IPS-NIHi7 (cell line): Measurements from ENCODE around the gene PRXL2B.

Source experiments
- DNase-seq: peaks from one replicate; pipeline ENCODE4 v3.0.0; 2012; ENCODE audit warnings: mixed read lengths; ENCODE audit errors: extremely low spot score

The PRXL2B gene

GRCh38 chr1:2597441-2598328, 11.1 kb downstream of the PRXL2B start:
- no peak for DNase-seq

- no peak for DNase-seq
Observed at GRCh38 chr1:2598329-2598931, 11.9 kb downstream of the PRXL2B start.

- DNase-seq: no peak
Observed at GRCh38 chr1:2601721-2602303, 15.2 kb downstream of the PRXL2B start.

GRCh38 chr1:2602311-2602835, 15.8 kb downstream of the PRXL2B start:
- DNase-seq: no peak

- no peak for DNase-seq
Observed at GRCh38 chr1:2602866-2603520, 16.4 kb downstream of the PRXL2B start.

- no peak for DNase-seq
Observed at GRCh38 chr1:2603521-2604155, 17.1 kb downstream of the PRXL2B start.

- no peak for DNase-seq
Observed at GRCh38 chr1:2604156-2604843, 17.7 kb downstream of the PRXL2B start.

GRCh38 chr1:2604844-2605508, 18.4 kb downstream of the PRXL2B start:
- DNase-seq: no peak

GRCh38 chr1:2605509-2606395, 19.2 kb downstream of the PRXL2B start:
- DNase-seq: no peak

- DNase-seq: no peak
Observed at GRCh38 chr1:2606396-2606880, 19.9 kb downstream of the PRXL2B start.

- DNase-seq: no peak
Observed at GRCh38 chr1:2606881-2607621, 20.5 kb downstream of the PRXL2B start.

DNA sequence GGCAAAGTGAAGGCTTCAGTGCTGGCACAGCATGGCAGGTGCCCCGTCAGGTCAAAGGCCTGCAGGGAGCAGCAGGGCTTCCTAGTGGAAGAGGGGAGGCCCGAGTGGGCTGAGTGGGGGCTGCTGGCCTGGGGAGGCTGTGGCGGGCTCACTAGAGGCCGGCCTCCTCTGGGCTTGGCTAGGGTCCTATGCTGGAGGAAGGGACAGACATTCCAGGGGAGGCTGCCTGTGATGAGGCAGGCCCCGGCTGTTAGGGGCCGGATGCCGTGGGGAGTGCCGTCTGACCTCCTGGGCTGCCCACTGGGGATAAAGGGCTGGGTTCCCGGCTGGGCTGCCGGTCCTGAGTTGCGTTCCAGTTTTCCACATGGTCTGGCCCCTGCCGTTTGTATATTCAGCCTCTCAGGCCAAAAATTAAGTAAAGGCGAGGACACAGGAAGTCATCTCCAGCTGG, 21.1 kb downstream of the PRXL2B start:
- DNase-seq: no peak

GRCh38 chr1:2609319-2610035, 22.9 kb downstream of the PRXL2B start:
- no peak for DNase-seq

GRCh38 chr1:2610036-2610959, 23.7 kb downstream of the PRXL2B start:
- no peak for DNase-seq

DNA sequence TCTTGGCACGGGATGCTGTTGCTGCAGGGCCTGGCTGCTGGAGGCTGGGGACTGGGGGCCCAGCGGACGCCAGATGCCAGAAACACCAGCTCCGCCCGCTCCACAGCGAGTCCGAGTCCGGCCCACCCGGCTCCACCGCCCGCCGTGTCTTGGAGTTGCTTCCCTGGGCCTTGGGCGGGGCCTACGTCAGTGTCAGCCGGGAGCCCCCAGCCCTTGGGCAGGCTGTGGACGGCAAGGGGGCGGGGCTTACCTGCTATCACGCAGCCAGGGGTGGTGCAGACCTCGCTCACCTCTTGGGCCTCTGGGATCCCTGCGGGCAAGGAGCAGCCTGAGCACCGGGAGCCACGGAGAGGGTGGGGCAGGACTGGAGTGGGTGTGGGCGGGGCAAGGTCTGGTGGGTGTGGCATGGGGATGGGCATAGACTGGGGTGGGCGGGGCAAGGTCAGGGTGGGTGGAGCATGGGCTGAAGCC, 24.5 kb downstream of the PRXL2B start:
- DNase-seq: peak; percentile 89

DNA sequence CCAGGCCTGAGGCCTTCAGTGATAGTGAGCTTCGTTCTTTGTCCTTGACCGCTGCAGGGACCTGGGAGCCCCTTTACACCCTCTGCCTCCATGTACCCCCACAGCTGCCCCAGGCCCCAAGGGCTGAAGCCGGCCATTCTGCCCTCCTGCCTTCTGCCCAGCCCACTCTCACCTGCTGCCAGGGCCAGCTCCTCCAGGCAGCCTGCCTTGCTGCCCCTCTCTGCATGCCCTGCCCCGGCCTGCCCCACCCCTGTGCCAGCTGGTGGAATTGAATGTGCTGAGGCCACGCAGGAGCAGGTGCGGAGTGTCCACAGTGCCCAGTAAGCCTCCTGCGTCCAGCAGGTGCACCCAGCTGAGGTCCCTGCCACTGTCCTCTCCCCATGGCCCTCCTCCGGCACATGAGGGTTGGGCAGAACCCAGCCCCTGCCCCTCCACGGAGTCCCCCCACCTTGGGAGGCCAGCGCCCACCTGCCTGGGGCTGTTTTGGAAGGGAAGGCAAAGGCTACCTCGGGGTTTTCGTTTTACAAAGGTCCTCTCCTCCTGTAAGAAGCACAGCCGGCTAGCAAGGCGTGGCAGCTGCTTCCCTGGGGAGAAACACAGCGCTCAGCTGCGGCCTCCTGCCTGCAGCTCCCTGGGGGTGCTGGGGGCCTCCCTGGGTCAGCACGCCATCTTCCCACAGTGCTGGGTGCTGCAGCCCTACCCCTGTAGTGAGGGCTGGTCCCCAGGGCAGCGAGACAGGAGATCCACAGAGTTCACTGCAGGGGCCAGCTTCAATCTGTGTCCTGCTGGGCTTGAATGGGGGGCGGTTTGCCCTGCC, 25.3 kb downstream of the PRXL2B start:
- no peak for DNase-seq
